Measurements from ENCODE around the gene SMAD3. TPM values are rescaled to one million over a fixed set of nuclear protein-coding genes. Genes with fewer than 3 reads are reported as not detected.

The SMAD3 gene
- total RNA-seq, 1 experiment from 2014 or later, result 89.2 TPM

GRCh38 chr15:67080118-67080899 is 14.9 kb downstream of the SMAD3 start:
- H4K20me1 ChIP-seq (ENCODE audit: insufficient read depth), result no peaks in the 10 kb centered on the region; the same call in 1 of the 2 replicates
- TF ChIP-seq POLR2AphosphoS5 (IDR thresholded peaks at IDR 0.05; ENCODE audit: low read depth, low read length) (0 out of 2 replicates have a peak, but pooled peaks have one; percentile 17), TCF7L2 (IDR thresholded peaks at IDR 0.05; ENCODE audit: borderline replicate concordance, extremely low read depth, insufficient read depth, insufficient read length) (peak; percentile 85), ZBTB33 (IDR thresholded peaks at IDR 0.05; ENCODE audit: extremely low read depth, insufficient replicate concordance, low read length) (no peak)
- CTCF ChIA-PET, result interaction anchor here (0.7 to 1.3 kb wide), 3 partner anchors 8 to 132 kb away, joined by 3 read pairs; no protein-coding TSS in a partner anchor
- no peaks in the 10 kb centered on the region for H3K9me3 ChIP-seq (ENCODE audit: control insufficient read depth in 1 of 2, insufficient read depth in 1 of 2, low read depth in 1 of 2, low read length in 2 of 2)
- no peak overlapping the region for H3K4me3 ChIP-seq (replicated peaks in 1 of 2; ENCODE audit: low read depth in 1 of 2, low read length in 2 of 2)
- no peak overlapping the region for H2AFZ ChIP-seq (ENCODE audit: low read depth, low read length, poor library complexity, severe bottlenecking)
- BruUV-seq (replicated peaks), result no TSS peak
- POLR2A ChIA-PET, result no interaction called here
- intact Hi-C loops (cut with micrococcal nuclease), result no loop called here
- ATAC-seq (no peak), DNase-seq (ENCODE audit: low read depth, low spot score) (no peak)
- H3K4me1 ChIP-seq (ENCODE audit: control insufficient read depth in 1 of 2, insufficient read depth in 2 of 2, low read length in 2 of 2), result peaks cover 74 to 96% of the 10 kb centered on the region in 2 experiments
- peaks cover 0 to 59% of the 10 kb centered on the region in 2 experiments; a peak in 2 of 4 replicates for H3K36me3 ChIP-seq (ENCODE audit: control insufficient read depth in 1 of 2, insufficient read depth in 2 of 2, low read length in 2 of 2)
- H3K27ac ChIP-seq (ENCODE audit: low read depth, low read length), result peak overlapping the region; percentile 48
- no peaks in the 10 kb centered on the region for H3K9me2 ChIP-seq (ENCODE audit: insufficient read depth)
- H3K9ac ChIP-seq (ENCODE audit: low read length), result no peak overlapping the region
- peaks cover 99% of the 10 kb centered on the region for H3K79me2 ChIP-seq (ENCODE audit: insufficient read depth, low read length)
- RAD21 ChIA-PET (ENCODE audit: low non-redundant PET in 1 of 2, low total read pairs in 2 of 2, uncharacterized antibody in 2 of 2, unreplicated experiment in 2 of 2), result interaction anchor here in 1 of 2 experiments (0.6 kb wide), 1 partner anchor 84 kb away, joined by 4 read pairs; no protein-coding TSS in a partner anchor
- no peaks in the 10 kb centered on the region for H3K27me3 ChIP-seq (ENCODE audit: insufficient read depth, low read length)
- H3K4me2 ChIP-seq (ENCODE audit: low read length), result peak overlapping the region; percentile 7
